HL-60 (cell line): Measurements from ENCODE around the gene GLRX3.

Source experiments
- DNase-seq, 2 experiments: peaks; one replicate each; pipeline ENCODE4 v3.0.0-alpha.2; 2010 to 2020; ENCODE audit warnings: low read depth in 1 of 2, low spot score in 1 of 2
- H3K27ac ChIP-seq: fragments of 250-450 bp; sonication (Bioruptor Pico); replicated peaks from 2 replicates; pipeline ENCODE4 v1.5.1; 2020; ENCODE audit warnings: mild to moderate bottlenecking, moderate library complexity
- H3K27me3 ChIP-seq: fragments of 250-450 bp; sonication (Bioruptor Pico); 2 replicates; pipeline ENCODE4 v1.5.1; 2021; ENCODE audit warnings: mild to moderate bottlenecking, moderate library complexity; ENCODE audit not compliant: insufficient read depth, poor library complexity, severe bottlenecking
- H3K4me3 ChIP-seq: replicated peaks from 2 replicates; pipeline ENCODE4 v1.5.1; 2011; ENCODE audit warnings: mild to moderate bottlenecking, control low read depth, low read length; ENCODE audit not compliant: insufficient read depth
- CTCF ChIP-seq: IDR thresholded peaks from one replicate; pipeline ENCODE4 v1.5.1; 2011; ENCODE audit warnings: low read length, control low read depth, inconsistent platforms; ENCODE audit not compliant: insufficient read depth
- GABPA ChIP-seq: IDR thresholded peaks from 2 replicates; pipeline ENCODE4 v1.6.1; 2012; ENCODE audit warnings: low read depth
- POLR2AphosphoS5 ChIP-seq: IDR thresholded peaks from 2 replicates; pipeline ENCODE4 v1.6.1; 2012; ENCODE audit warnings: low read depth
- SPI1 ChIP-seq: IDR thresholded peaks from 2 replicates; pipeline ENCODE4 v1.6.1; 2012; ENCODE audit warnings: low read depth, mild to moderate bottlenecking, borderline replicate concordance
- TF ChIP-seq, protein P1 (sequence below): IDR thresholded peaks from 2 replicates; pipeline ENCODE4 v1.6.1; 2012; ENCODE audit warnings: low read depth; ENCODE audit not compliant: insufficient replicate concordance

GLRX3 gene

GRCh38 chr10:130215931-130216231 is 79.7 kb downstream of the GLRX3 start:
- TF ChIP-seq SPI1 (no peak), CTCF (no peak), GABPA (no peak), POLR2AphosphoS5 (no peak)
- TF ChIP-seq, protein P1, sequence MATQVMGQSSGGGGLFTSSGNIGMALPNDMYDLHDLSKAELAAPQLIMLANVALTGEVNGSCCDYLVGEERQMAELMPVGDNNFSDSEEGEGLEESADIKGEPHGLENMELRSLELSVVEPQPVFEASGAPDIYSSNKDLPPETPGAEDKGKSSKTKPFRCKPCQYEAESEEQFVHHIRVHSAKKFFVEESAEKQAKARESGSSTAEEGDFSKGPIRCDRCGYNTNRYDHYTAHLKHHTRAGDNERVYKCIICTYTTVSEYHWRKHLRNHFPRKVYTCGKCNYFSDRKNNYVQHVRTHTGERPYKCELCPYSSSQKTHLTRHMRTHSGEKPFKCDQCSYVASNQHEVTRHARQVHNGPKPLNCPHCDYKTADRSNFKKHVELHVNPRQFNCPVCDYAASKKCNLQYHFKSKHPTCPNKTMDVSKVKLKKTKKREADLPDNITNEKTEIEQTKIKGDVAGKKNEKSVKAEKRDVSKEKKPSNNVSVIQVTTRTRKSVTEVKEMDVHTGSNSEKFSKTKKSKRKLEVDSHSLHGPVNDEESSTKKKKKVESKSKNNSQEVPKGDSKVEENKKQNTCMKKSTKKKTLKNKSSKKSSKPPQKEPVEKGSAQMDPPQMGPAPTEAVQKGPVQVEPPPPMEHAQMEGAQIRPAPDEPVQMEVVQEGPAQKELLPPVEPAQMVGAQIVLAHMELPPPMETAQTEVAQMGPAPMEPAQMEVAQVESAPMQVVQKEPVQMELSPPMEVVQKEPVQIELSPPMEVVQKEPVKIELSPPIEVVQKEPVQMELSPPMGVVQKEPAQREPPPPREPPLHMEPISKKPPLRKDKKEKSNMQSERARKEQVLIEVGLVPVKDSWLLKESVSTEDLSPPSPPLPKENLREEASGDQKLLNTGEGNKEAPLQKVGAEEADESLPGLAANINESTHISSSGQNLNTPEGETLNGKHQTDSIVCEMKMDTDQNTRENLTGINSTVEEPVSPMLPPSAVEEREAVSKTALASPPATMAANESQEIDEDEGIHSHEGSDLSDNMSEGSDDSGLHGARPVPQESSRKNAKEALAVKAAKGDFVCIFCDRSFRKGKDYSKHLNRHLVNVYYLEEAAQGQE = no peak
- no peaks in the 10 kb centered on the region for H3K27me3 ChIP-seq
- no peak overlapping the region for H3K27ac ChIP-seq
- DNase-seq = no peak
- no peak overlapping the region for H3K4me3 ChIP-seq

- no peak for TF ChIP-seq GABPA
- TF ChIP-seq, protein P1 = no peak
- no peak for TF ChIP-seq POLR2AphosphoS5
- no peak for TF ChIP-seq SPI1
- no peak for TF ChIP-seq CTCF
- Histone ChIP-seq H3K27ac (no peak overlapping the region), H3K27me3 (no peaks in the 10 kb centered on the region), H3K4me3 (no peak overlapping the region)
- no peak for DNase-seq
Observed at GRCh38 chr10:130218181-130218641, 82.0 kb downstream of the GLRX3 start.

GRCh38 chr10:130218936-130219335 is 82.7 kb downstream of the GLRX3 start:
- DNase-seq = no peak
- H3K4me3 ChIP-seq = no peak overlapping the region
- H3K27me3 ChIP-seq = no peaks in the 10 kb centered on the region
- TF ChIP-seq POLR2AphosphoS5 (no peak), SPI1 (no peak), CTCF (no peak), GABPA (no peak)
- TF ChIP-seq, protein P1 = no peak
- no peak overlapping the region for H3K27ac ChIP-seq
